DOHH2 (cell line): ENCODE data around the gene ERG28.

Experiments
- H3F3A ChIP-seq: fragments of 200-600 bp; sonication (generic), shearing (Covaris generic); 2 replicates; pipeline ENCODE4 v1.6.0; 2016; ENCODE audit warnings: antibody characterized with exemption, mild to moderate bottlenecking; ENCODE audit not compliant: control insufficient read depth, insufficient read depth
- H3K27ac ChIP-seq: fragments of 200-600 bp; sonication (generic); 2 replicates; pipeline ENCODE4 v1.5.1; 2014; ENCODE audit warnings: low read depth, mild to moderate bottlenecking, low read length, moderate library complexity
- H3K27me3 ChIP-seq: fragments of 200-600 bp; sonication (generic); 2 replicates; pipeline ENCODE4 v1.6.1; 2014; ENCODE audit warnings: mild to moderate bottlenecking, low read length, mixed read lengths; ENCODE audit not compliant: control insufficient read depth
- H3K36me3 ChIP-seq: fragments of 200-600 bp; sonication (generic); 2 replicates; pipeline ENCODE4 v1.6.1; 2014; ENCODE audit warnings: mild to moderate bottlenecking, low read length, moderate library complexity, mixed read lengths; ENCODE audit not compliant: control insufficient read depth
- H3K4me1 ChIP-seq: fragments of 200-600 bp; sonication (generic); 2 replicates; pipeline ENCODE4 v1.6.1; 2014; ENCODE audit warnings: mild to moderate bottlenecking, low read length, mixed read lengths; ENCODE audit not compliant: control insufficient read depth
- H3K4me2 ChIP-seq: fragments of 200-600 bp; sonication (generic); 2 replicates; pipeline ENCODE4 v1.6.0; 2014; ENCODE audit warnings: mild to moderate bottlenecking, low read length, moderate library complexity
- H3K4me3 ChIP-seq: fragments of 200-600 bp; sonication (generic); 2 replicates; pipeline ENCODE4 v1.5.1; 2014; ENCODE audit warnings: mild to moderate bottlenecking, low read length, mixed read lengths
- H3K79me2 ChIP-seq: fragments of 200-600 bp; sonication (generic); 2 replicates; pipeline ENCODE4 v1.6.1; 2014; ENCODE audit warnings: mild to moderate bottlenecking, low read length, mixed read lengths; ENCODE audit not compliant: control insufficient read depth
- H3K9me2 ChIP-seq: fragments of 200-600 bp; sonication (generic); replicated peaks from 2 replicates; pipeline ENCODE4 v1.6.1; 2014; ENCODE audit warnings: mild to moderate bottlenecking, low read length, mixed read lengths; ENCODE audit not compliant: control insufficient read depth
- H3K9me3 ChIP-seq: fragments of 200-600 bp; sonication (generic); 2 replicates; pipeline ENCODE4 v1.6.1; 2014; ENCODE audit warnings: antibody characterized with exemption, low read length, mixed read lengths; ENCODE audit not compliant: control insufficient read depth, insufficient read depth
- H4K20me1 ChIP-seq: fragments of 200-600 bp; sonication (generic); 2 replicates; pipeline ENCODE4 v1.6.0; 2014; ENCODE audit warnings: low read depth, mild to moderate bottlenecking, antibody characterized with exemption, low read length, moderate library complexity; ENCODE audit not compliant: control insufficient read depth, insufficient read depth
- EZH2phosphoT487 ChIP-seq: fragments of 200-600 bp; sonication (generic); IDR thresholded peaks from 2 replicates; pipeline ENCODE4 v1.6.1; 2017; ENCODE audit warnings: borderline replicate concordance, mild to moderate bottlenecking, antibody characterized with exemption, low read length, moderate library complexity, mixed read lengths
- TF ChIP-seq, protein P1 (sequence below): fragments of 200-600 bp; sonication (generic); IDR thresholded peaks from one replicate; pipeline ENCODE4 v1.5.1; 2014; ENCODE audit warnings: antibody characterized with exemption, mild to moderate bottlenecking, low read depth, low read length; ENCODE audit not compliant: poor library complexity, severe bottlenecking

Gene ERG28

GRCh38 chr14:75690010-75690409, 29.3 kb upstream of the ERG28 start:
- no peak for TF ChIP-seq EZH2phosphoT487
- TF ChIP-seq, protein P1, sequence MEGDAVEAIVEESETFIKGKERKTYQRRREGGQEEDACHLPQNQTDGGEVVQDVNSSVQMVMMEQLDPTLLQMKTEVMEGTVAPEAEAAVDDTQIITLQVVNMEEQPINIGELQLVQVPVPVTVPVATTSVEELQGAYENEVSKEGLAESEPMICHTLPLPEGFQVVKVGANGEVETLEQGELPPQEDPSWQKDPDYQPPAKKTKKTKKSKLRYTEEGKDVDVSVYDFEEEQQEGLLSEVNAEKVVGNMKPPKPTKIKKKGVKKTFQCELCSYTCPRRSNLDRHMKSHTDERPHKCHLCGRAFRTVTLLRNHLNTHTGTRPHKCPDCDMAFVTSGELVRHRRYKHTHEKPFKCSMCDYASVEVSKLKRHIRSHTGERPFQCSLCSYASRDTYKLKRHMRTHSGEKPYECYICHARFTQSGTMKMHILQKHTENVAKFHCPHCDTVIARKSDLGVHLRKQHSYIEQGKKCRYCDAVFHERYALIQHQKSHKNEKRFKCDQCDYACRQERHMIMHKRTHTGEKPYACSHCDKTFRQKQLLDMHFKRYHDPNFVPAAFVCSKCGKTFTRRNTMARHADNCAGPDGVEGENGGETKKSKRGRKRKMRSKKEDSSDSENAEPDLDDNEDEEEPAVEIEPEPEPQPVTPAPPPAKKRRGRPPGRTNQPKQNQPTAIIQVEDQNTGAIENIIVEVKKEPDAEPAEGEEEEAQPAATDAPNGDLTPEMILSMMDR = no peak
- Histone ChIP-seq H3K9me2 (no peaks in the 10 kb centered on the region), H3K4me1 (no peaks in the 10 kb centered on the region), H3K4me3 (no peak overlapping the region), H4K20me1 (no peaks in the 10 kb centered on the region), H3K4me2 (no peak overlapping the region), H3K9me3 (no peaks in the 10 kb centered on the region), H3K79me2 (no peaks in the 10 kb centered on the region), H3K27ac (no peak overlapping the region), H3K27me3 (no peaks in the 10 kb centered on the region), H3K36me3 (peaks cover 38% of the 10 kb centered on the region), H3F3A (no peaks in the 10 kb centered on the region)

- Histone ChIP-seq H4K20me1 (no peaks in the 10 kb centered on the region), H3K4me3 (no peak overlapping the region), H3K79me2 (no peaks in the 10 kb centered on the region), H3K27ac (no peak overlapping the region), H3K27me3 (no peaks in the 10 kb centered on the region), H3K9me2 (no peaks in the 10 kb centered on the region), H3K9me3 (no peaks in the 10 kb centered on the region), H3K4me1 (no peaks in the 10 kb centered on the region), H3K36me3 (peaks cover 41% of the 10 kb centered on the region), H3K4me2 (no peak overlapping the region), H3F3A (no peaks in the 10 kb centered on the region)
- TF ChIP-seq, protein P1 = no peak
These were observed 28.3 kb upstream of the ERG28 start for GRCh38 chr14:75689012-75689411.

DNA sequence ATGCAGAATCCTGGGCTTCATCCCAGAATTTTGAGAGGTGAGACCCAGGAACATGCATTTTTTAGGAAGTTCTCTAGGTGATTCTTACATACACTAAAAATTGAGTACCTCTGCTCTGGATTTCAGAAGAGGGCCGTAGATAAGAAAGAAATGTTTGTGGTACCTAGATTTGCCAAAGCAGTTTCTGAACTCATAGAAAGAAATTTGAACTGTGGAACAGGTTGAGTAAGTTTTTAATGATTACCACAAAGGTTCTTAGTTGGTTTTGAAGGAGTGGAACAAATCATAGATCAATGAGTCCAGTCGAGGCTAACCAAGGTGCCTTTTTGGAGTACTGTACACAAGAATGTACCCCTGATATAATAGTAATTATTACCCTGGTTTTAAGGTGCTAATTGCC, 25.2 kb upstream of the ERG28 start:
- H4K20me1 ChIP-seq = no peaks in the 10 kb centered on the region
- no peaks in the 10 kb centered on the region for H3K9me2 ChIP-seq
- TF ChIP-seq, protein P1 = no peak
- no peak for TF ChIP-seq EZH2phosphoT487
- no peaks in the 10 kb centered on the region for H3F3A ChIP-seq
- H3K79me2 ChIP-seq = no peaks in the 10 kb centered on the region
- no peak overlapping the region for H3K27ac ChIP-seq
- H3K4me1 ChIP-seq = no peaks in the 10 kb centered on the region
- H3K27me3 ChIP-seq = no peaks in the 10 kb centered on the region
- no peaks in the 10 kb centered on the region for H3K9me3 ChIP-seq
- H3K4me2 ChIP-seq = no peak overlapping the region
- H3K36me3 ChIP-seq = peaks cover 39% of the 10 kb centered on the region
- no peak overlapping the region for H3K4me3 ChIP-seq
